Mesenchymal stem cell (in vitro differentiated cells and primary cell): ENCODE measurements around the gene AP1M1.
A peak's percentile ranks its signal among the peaks of the same experiment; 100 is the strongest.

Experiments
- DNase-seq: peaks from one replicate; pipeline ENCODE4 v3.0.0-alpha.2; 2013
- H2AFZ ChIP-seq: one replicate; pipeline ENCODE4 v1.6.1; 2013; ENCODE audit warnings: low read depth, mild to moderate bottlenecking, control low read depth, inconsistent platforms, low read length, moderate library complexity
- H2AK5ac ChIP-seq: 2 replicates; pipeline ENCODE4 v1.6.1; 2013; ENCODE audit warnings: low read length, moderate library complexity, mild to moderate bottlenecking, inconsistent platforms; ENCODE audit not compliant: severe bottlenecking
- H2BK120ac ChIP-seq: one replicate; pipeline ENCODE4 v1.6.1; 2013; ENCODE audit warnings: low read depth, mild to moderate bottlenecking, inconsistent platforms, low read length, moderate library complexity
- H2BK12ac ChIP-seq, 2 experiments: one replicate each; pipeline ENCODE4 v1.6.1; 2013; ENCODE audit warnings: inconsistent platforms in 2 of 2, low read length in 2 of 2, mild to moderate bottlenecking in 2 of 2, moderate library complexity in 2 of 2, control low read depth in 1 of 2
- H2BK15ac ChIP-seq: one replicate; pipeline ENCODE4 v1.6.1; 2013; ENCODE audit warnings: mild to moderate bottlenecking, low read depth, inconsistent platforms; ENCODE audit not compliant: poor library complexity, severe bottlenecking
- H2BK5ac ChIP-seq: 2 replicates; pipeline ENCODE4 v1.6.1; 2013; ENCODE audit warnings: low read depth, mild to moderate bottlenecking, low read length, control low read depth, inconsistent platforms; ENCODE audit not compliant: poor library complexity, severe bottlenecking
- H3K14ac ChIP-seq, 2 experiments: one replicate each; pipeline ENCODE4 v1.6.1; 2013; ENCODE audit warnings: inconsistent platforms in 2 of 2, low read length in 2 of 2, control low read depth in 1 of 2, mild to moderate bottlenecking in 1 of 2, moderate library complexity in 1 of 2
- H3K18ac ChIP-seq, 2 experiments: one replicate each; pipeline ENCODE4 v1.6.1; 2013; ENCODE audit warnings: inconsistent platforms in 2 of 2, low read length in 2 of 2, control low read depth in 1 of 2, low read depth in 1 of 2, mild to moderate bottlenecking in 1 of 2
- H3K23ac ChIP-seq, 2 experiments: one replicate each; pipeline ENCODE4 v1.6.1; 2013; ENCODE audit warnings: inconsistent platforms in 2 of 2, low read length in 2 of 2, mild to moderate bottlenecking in 2 of 2, moderate library complexity in 2 of 2, control low read depth in 1 of 2
- H3K27ac ChIP-seq: 2 replicates; pipeline ENCODE4 v1.5.1; 2013; ENCODE audit warnings: mild to moderate bottlenecking, moderate library complexity, low read length, control low read depth, inconsistent platforms; ENCODE audit not compliant: poor library complexity, severe bottlenecking
- H3K27me3 ChIP-seq, 2 experiments: 2 replicates each; pipeline versions ENCODE4 v1.6.1 to v1.7.0; 2013; ENCODE audit warnings: low read length in 2 of 2, mild to moderate bottlenecking in 2 of 2, moderate library complexity in 2 of 2, control low read depth in 1 of 2, inconsistent platforms in 1 of 2; ENCODE audit not compliant: control insufficient read depth in 1 of 2, insufficient read depth in 1 of 2
- H3K36me3 ChIP-seq, 2 experiments: 2 replicates each; pipeline versions ENCODE4 v1.6.1 to v1.7.0; 2013; ENCODE audit warnings: low read length in 2 of 2, control low read depth in 1 of 2, inconsistent platforms in 1 of 2, low read depth in 1 of 2, mild to moderate bottlenecking in 1 of 2; ENCODE audit not compliant: insufficient read depth in 2 of 2, control insufficient read depth in 1 of 2
- H3K4ac ChIP-seq, 2 experiments: one replicate each; pipeline ENCODE4 v1.6.1; 2013; ENCODE audit warnings: inconsistent platforms in 2 of 2, low read length in 2 of 2, mild to moderate bottlenecking in 2 of 2, moderate library complexity in 2 of 2, control low read depth in 1 of 2, low read depth in 1 of 2
- H3K4me1 ChIP-seq: 2 replicates; pipeline ENCODE4 v1.6.1; 2013; ENCODE audit warnings: low read depth, low read length, control low read depth; ENCODE audit not compliant: control insufficient read depth, insufficient read depth
- H3K4me2 ChIP-seq: 2 replicates; pipeline ENCODE4 v1.6.1; 2013; ENCODE audit warnings: low read length, mild to moderate bottlenecking, inconsistent platforms; ENCODE audit not compliant: poor library complexity, severe bottlenecking
- H3K4me3 ChIP-seq, 2 experiments: 2 replicates each; pipeline versions ENCODE4 v1.5.1 to v1.7.0; 2013; ENCODE audit warnings: low read length in 2 of 2, mild to moderate bottlenecking in 2 of 2, control low read depth in 1 of 2, low read depth in 1 of 2; ENCODE audit not compliant: insufficient read depth in 1 of 2
- H3K79me1 ChIP-seq: replicated peaks from 2 replicates; pipeline ENCODE4 v1.6.1; 2013; ENCODE audit warnings: mild to moderate bottlenecking, control low read depth, low read length, inconsistent platforms; ENCODE audit not compliant: poor library complexity, severe bottlenecking
- H3K9ac ChIP-seq: 2 replicates; pipeline ENCODE4 v1.7.0; 2013; ENCODE audit warnings: mild to moderate bottlenecking, low read length, moderate library complexity
- H3K9me3 ChIP-seq: 2 replicates; pipeline ENCODE4 v1.7.0; 2013; ENCODE audit warnings: mild to moderate bottlenecking, low read length; ENCODE audit not compliant: control insufficient read depth
- H4K8ac ChIP-seq: one replicate; pipeline ENCODE4 v1.6.1; 2013; ENCODE audit warnings: inconsistent platforms, mild to moderate bottlenecking, low read length, moderate library complexity
- H4K91ac ChIP-seq: one replicate; pipeline ENCODE4 v1.6.1; 2013; ENCODE audit warnings: mild to moderate bottlenecking, low read length, inconsistent platforms
- WGBS: methylation state at CpG from one replicate; pipeline ENCODE4 v1.1.7; 2013; ENCODE audit warnings: mixed read lengths; 5-methylcytosine and 5-hydroxymethylcytosine counted together

The AP1M1 gene

GRCh38 chr19:16258440-16258903, 60.8 kb downstream of the AP1M1 start:
- WGBS = 76% methylated on average over 18 of the region's 18 CpGs
- Histone ChIP-seq H3K27me3 (peaks cover 7 to 56% of the 10 kb centered on the region in 2 experiments), H2BK15ac (no peak overlapping the region), H2BK12ac (no peak overlapping the region), H2AFZ (no peak overlapping the region), H3K36me3 (no peaks in the 10 kb centered on the region), H3K4me2 (no peak overlapping the region), H3K9ac (no peak overlapping the region), H4K8ac (no peak overlapping the region), H3K23ac (no peak overlapping the region), H3K18ac (no peak overlapping the region), H3K79me1 (no peaks in the 10 kb centered on the region), H3K4me3 (no peak overlapping the region), H4K91ac (no peak overlapping the region), H2BK120ac (no peak overlapping the region), H3K27ac (no peak overlapping the region), H3K4ac (no peak overlapping the region), H2AK5ac (no peak overlapping the region), H3K4me1 (peaks cover 5% of the 10 kb centered on the region), H3K14ac (no peak overlapping the region), H2BK5ac (no peak overlapping the region), H3K9me3 (no peaks in the 10 kb centered on the region)
- DNase-seq = no peak

GRCh38 chr19:16259385-16260159, 61.9 kb downstream of the AP1M1 start:
- no peak overlapping the region for H2BK120ac ChIP-seq
- no peaks in the 10 kb centered on the region for H3K36me3 ChIP-seq
- H2BK12ac ChIP-seq = no peak overlapping the region
- no peak overlapping the region for H2AK5ac ChIP-seq
- H2AFZ ChIP-seq = no peak overlapping the region
- no peaks in the 10 kb centered on the region for H3K79me1 ChIP-seq
- no peak overlapping the region for H3K4me2 ChIP-seq
- no peak overlapping the region for H3K23ac ChIP-seq
- no peak overlapping the region for H3K4me3 ChIP-seq
- H3K9ac ChIP-seq = no peak overlapping the region
- WGBS = 91% methylated on average over 22 of the region's 22 CpGs
- H3K14ac ChIP-seq = no peak overlapping the region
- no peak overlapping the region for H3K4ac ChIP-seq
- H3K18ac ChIP-seq = no peak overlapping the region
- H3K27ac ChIP-seq = no peak overlapping the region
- peaks cover 7 to 56% of the 10 kb centered on the region in 2 experiments for H3K27me3 ChIP-seq
- no peak overlapping the region for H4K8ac ChIP-seq
- no peak overlapping the region for H2BK5ac ChIP-seq
- peaks cover 2% of the 10 kb centered on the region for H3K4me1 ChIP-seq
- H2BK15ac ChIP-seq = no peak overlapping the region
- no peak for DNase-seq
- H3K9me3 ChIP-seq = no peaks in the 10 kb centered on the region
- H4K91ac ChIP-seq = no peak overlapping the region

GRCh38 chr19:16260160-16260811, 62.6 kb downstream of the AP1M1 start:
- no peak overlapping the region for H3K23ac ChIP-seq
- H3K79me1 ChIP-seq = no peaks in the 10 kb centered on the region
- H3K4ac ChIP-seq = no peak overlapping the region
- H3K27ac ChIP-seq = no peak overlapping the region
- H2BK120ac ChIP-seq = no peak overlapping the region
- no peak overlapping the region for H2AFZ ChIP-seq
- peak overlapping the region in 1 of 2 experiments; percentile 42 for H3K14ac ChIP-seq
- H3K9ac ChIP-seq = no peak overlapping the region
- 97% methylated on average over 4 of the region's 4 CpGs for WGBS
- peaks cover 7 to 62% of the 10 kb centered on the region in 2 experiments for H3K27me3 ChIP-seq
- no peak overlapping the region for H3K4me3 ChIP-seq
- no peak overlapping the region for H3K18ac ChIP-seq
- H2AK5ac ChIP-seq = no peak overlapping the region
- H3K36me3 ChIP-seq = no peaks in the 10 kb centered on the region
- H2BK5ac ChIP-seq = no peak overlapping the region
- no peak overlapping the region for H2BK15ac ChIP-seq
- no peak for DNase-seq
- no peak overlapping the region for H4K8ac ChIP-seq
- H3K4me1 ChIP-seq = peaks cover 2% of the 10 kb centered on the region
- H3K4me2 ChIP-seq = no peak overlapping the region
- peaks cover 4% of the 10 kb centered on the region for H3K9me3 ChIP-seq
- H4K91ac ChIP-seq = no peak overlapping the region
- no peak overlapping the region for H2BK12ac ChIP-seq

GRCh38 chr19:16260812-16261161, 63.1 kb downstream of the AP1M1 start:
- H2BK5ac ChIP-seq = no peak overlapping the region
- H4K8ac ChIP-seq = no peak overlapping the region
- no peak overlapping the region for H3K18ac ChIP-seq
- H2BK15ac ChIP-seq = no peak overlapping the region
- H3K4me2 ChIP-seq = no peak overlapping the region
- no peak overlapping the region for H2AK5ac ChIP-seq
- no peak overlapping the region for H4K91ac ChIP-seq
- peaks cover 2% of the 10 kb centered on the region for H3K4me1 ChIP-seq
- H3K4me3 ChIP-seq = no peak overlapping the region
- H3K27ac ChIP-seq = no peak overlapping the region
- H3K4ac ChIP-seq = no peak overlapping the region
- no peak for DNase-seq
- H2BK120ac ChIP-seq = no peak overlapping the region
- no peak overlapping the region for H2AFZ ChIP-seq
- H3K79me1 ChIP-seq = no peaks in the 10 kb centered on the region
- H3K9me3 ChIP-seq = peaks cover 5% of the 10 kb centered on the region
- 94% methylated on average over 3 of the region's 4 CpGs for WGBS
- no peak overlapping the region for H3K23ac ChIP-seq
- no peak overlapping the region for H3K9ac ChIP-seq
- H3K14ac ChIP-seq = no peak overlapping the region
- no peak overlapping the region for H2BK12ac ChIP-seq
- H3K27me3 ChIP-seq = peaks cover 7 to 66% of the 10 kb centered on the region in 2 experiments
- H3K36me3 ChIP-seq = no peaks in the 10 kb centered on the region
